ENCODE results near the gene F3. TPM values are rescaled to one million over a fixed set of nuclear protein-coding genes. Genes with fewer than 3 reads are reported as not detected.

The F3 gene
- total RNA-seq, 1 experiment from 2014 or later = 58.5 TPM

GRCh38 chr1:94589728-94590127 lies 48.2 kb upstream of the F3 start:
- H3K9ac ChIP-seq (ENCODE audit: low read length) = no peak overlapping the region
- ATAC-seq = no peak
- RAD21 ChIA-PET (ENCODE audit: low non-redundant PET in 1 of 2, low total read pairs in 2 of 2, uncharacterized antibody in 2 of 2, unreplicated experiment in 2 of 2) = no interaction called here
- no peaks in the 10 kb centered on the region for H3K27me3 ChIP-seq (ENCODE audit: insufficient read depth, low read length)
- POLR2A ChIA-PET = no interaction called here
- no TSS peak for BruUV-seq (replicated peaks)
- H3K9me3 ChIP-seq (ENCODE audit: control insufficient read depth in 1 of 2, insufficient read depth in 1 of 2, low read depth in 1 of 2, low read length in 2 of 2) = no peaks in the 10 kb centered on the region
- H2AFZ ChIP-seq (ENCODE audit: low read depth, low read length, poor library complexity, severe bottlenecking) = no peak overlapping the region
- H3K4me3 ChIP-seq (replicated peaks in 1 of 2; ENCODE audit: low read depth in 1 of 2, low read length in 2 of 2) = no peak overlapping the region
- intact Hi-C loops (cut with micrococcal nuclease) = no loop called here
- no peak for DNase-seq (ENCODE audit: low read depth, low spot score)
- H3K4me2 ChIP-seq (ENCODE audit: low read length) = no peak overlapping the region
- CTCF ChIA-PET = no interaction called here
- no peaks in the 10 kb centered on the region for H3K9me2 ChIP-seq (ENCODE audit: insufficient read depth)
- no peak for TF ChIP-seq ELF1 (IDR thresholded peaks at IDR 0.05; ENCODE audit: borderline replicate concordance, low read depth)
- no peak for TF ChIP-seq POLR2AphosphoS5 (IDR thresholded peaks at IDR 0.05; ENCODE audit: low read depth, low read length)
- no peak for TF ChIP-seq ATF3 (IDR thresholded peaks at IDR 0.05)
- no peak for TF ChIP-seq JUND (IDR thresholded peaks at IDR 0.05)
- TF ChIP-seq MAX (IDR thresholded peaks at IDR 0.05) = no peak
- no peak for TF ChIP-seq REST (IDR thresholded peaks at IDR 0.05; ENCODE audit: low read depth)
- no peak for TF ChIP-seq CEBPB (IDR thresholded peaks at IDR 0.05; ENCODE audit: low read depth)
- TF ChIP-seq ZFX (IDR thresholded peaks at IDR 0.05) = no peak
- no peak for TF ChIP-seq POLR2A (IDR thresholded peaks at IDR 0.05; ENCODE audit: borderline replicate concordance, extremely low read depth, insufficient read depth, insufficient read length)
- TF ChIP-seq EGR1 (IDR thresholded peaks at IDR 0.05; ENCODE audit: low read depth) = no peak
- no peak for TF ChIP-seq EZH2 (IDR thresholded peaks at IDR 0.05)
- no peaks in the 10 kb centered on the region for H4K20me1 ChIP-seq (ENCODE audit: insufficient read depth)
- H3K27ac ChIP-seq (ENCODE audit: low read depth, low read length) = no peak overlapping the region
- H3K36me3 ChIP-seq (ENCODE audit: control insufficient read depth in 1 of 2, insufficient read depth in 2 of 2, low read length in 2 of 2) = no peaks in the 10 kb centered on the region
- H3K4me1 ChIP-seq (ENCODE audit: control insufficient read depth in 1 of 2, insufficient read depth in 2 of 2, low read length in 2 of 2) = peaks cover 0 to 10% of the 10 kb centered on the region in 2 experiments; a peak in 1 of 4 replicates
- no peaks in the 10 kb centered on the region for H3K79me2 ChIP-seq (ENCODE audit: insufficient read depth, low read length)

Data from HCT116 (cell line).